Caco-2 (cell line): ENCODE results near the gene MMP28. TPM values are rescaled to one million over a fixed set of nuclear protein-coding genes. Genes with fewer than 3 reads are reported as not detected.

Experiments
- BruUV-seq: library from RNA; stranded (reverse); fragments of 400-500 nt; replicated peaks from 2 replicates; lab custom pipeline; 2021; lab: Mats Ljungman, UMichigan
- CTCF ChIA-PET: fragments of 300-600 bp; sonication (Branson Sonifier 250); formaldehyde crosslinking; loops from one replicate; lab custom pipeline; 2022; ENCODE audit warnings: antibody characterized with exemption; lab: Charles Lee
- POLR2A ChIA-PET: fragments of 300-600 bp; sonication (Branson Sonifier 250); formaldehyde crosslinking; loops from one replicate; lab custom pipeline; 2022; ENCODE audit warnings: antibody characterized with exemption; lab: Charles Lee
- DNase-seq, 2 experiments: peaks; one replicate each; pipeline versions ENCODE4 v3.0.0 to v3.0.0-alpha.2; 2020 to 2022
- H3K27me3 ChIP-seq: replicated peaks from 2 replicates; pipeline ENCODE4 v1.6.0; 2011; ENCODE audit warnings: low read length; ENCODE audit not compliant: control insufficient read depth, insufficient read depth
- H3K36me3 ChIP-seq: 2 replicates; pipeline ENCODE4 v1.5.1; 2011; ENCODE audit warnings: low read length; ENCODE audit not compliant: control insufficient read depth, insufficient read depth
- H3K4me1 ChIP-seq: fragments of 250-450 bp; sonication (Bioruptor Pico); 2 replicates; pipeline ENCODE4 v1.5.1; 2020; ENCODE audit warnings: mild to moderate bottlenecking
- H3K4me3 ChIP-seq: 2 replicates; pipeline ENCODE4 v1.5.1; 2011; ENCODE audit warnings: low read depth, mild to moderate bottlenecking, control low read depth, low read length
- H3K9me3 ChIP-seq: fragments of 250-450 bp; sonication (Bioruptor Pico); 2 replicates; pipeline ENCODE4 v1.5.1; 2020; ENCODE audit warnings: mild to moderate bottlenecking, moderate library complexity
- H3K27ac Mint-ChIP-seq: one replicate; pipeline ENCODE4 v1.8.0; 2022; ENCODE audit warnings: mixed read lengths; ENCODE audit not compliant: unreplicated experiment
- H3K27me3 Mint-ChIP-seq: one replicate; pipeline ENCODE4 v1.8.0; 2022; ENCODE audit warnings: mixed read lengths; ENCODE audit not compliant: insufficient read depth, unreplicated experiment
- H3K36me3 Mint-ChIP-seq: one replicate; pipeline ENCODE4 v1.8.0; 2022; ENCODE audit warnings: mild to moderate bottlenecking, mixed read lengths; ENCODE audit not compliant: insufficient read depth, unreplicated experiment
- H3K4me1 Mint-ChIP-seq: one replicate; pipeline ENCODE4 v1.8.0; 2022; ENCODE audit warnings: low read depth, mixed read lengths; ENCODE audit not compliant: unreplicated experiment
- H3K4me3 Mint-ChIP-seq: one replicate; pipeline ENCODE4 v1.8.0; 2022; ENCODE audit warnings: mild to moderate bottlenecking, moderate library complexity, mixed read lengths; ENCODE audit not compliant: unreplicated experiment
- H3K9me3 Mint-ChIP-seq: one replicate; pipeline ENCODE4 v1.8.0; 2022; ENCODE audit warnings: mixed read lengths; ENCODE audit not compliant: unreplicated experiment
- intact Hi-C: fragments of 100-400 bp; cut with micrococcal nuclease; formaldehyde crosslinking; loops from one replicate; pipeline ENCODE4 v1.10.0; 2022; ENCODE audit not compliant: unreplicated experiment
- total RNA-seq: library from RNA; stranded (reverse); gene quantifications from 2 replicates; pipeline ENCODE4 v1.2.3, GENCODE V29; 2022
- TF ChIP-seq, protein P1 (sequence below), 2 experiments: fragments of 200-600 bp in 1 of 2; IDR thresholded peaks; 1 replicate in 1 of 2; 2 replicates in 1 of 2; pipeline versions ENCODE4 v1.5.1 to v1.8.0; 2011 to 2022; ENCODE audit warnings: antibody characterized with exemption in 1 of 2, control low read depth in 1 of 2, inconsistent platforms in 1 of 2, low read depth in 1 of 2, low read length in 1 of 2, mild to moderate bottlenecking in 1 of 2, moderate library complexity in 1 of 2; ENCODE audit not compliant: insufficient read depth in 1 of 2, severe bottlenecking in 1 of 2, unreplicated experiment in 1 of 2

MMP28 gene
- total RNA-seq, 1 experiment from 2014 or later: not detected

DNA sequence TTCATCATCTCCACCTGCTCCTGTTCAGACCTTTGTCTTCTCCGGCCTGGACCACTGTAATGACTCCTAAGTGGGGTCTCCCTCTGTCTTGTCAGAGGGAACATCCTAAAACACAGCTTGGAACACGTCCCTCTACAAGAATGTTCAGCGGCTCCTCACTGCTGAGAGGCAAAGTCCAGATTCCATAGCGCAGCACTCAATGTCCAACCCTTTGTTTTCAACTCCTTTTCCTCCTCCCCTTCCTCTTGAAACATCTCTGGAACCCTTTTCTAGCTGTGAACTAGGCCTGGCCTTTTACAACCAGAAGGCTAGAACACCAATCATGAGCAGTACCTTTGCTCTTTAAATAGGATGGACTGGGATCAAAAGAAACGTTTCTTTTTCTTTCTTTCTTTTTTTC is 33.8 kb downstream of the MMP28 start:
- no peak for DNase-seq

DNA sequence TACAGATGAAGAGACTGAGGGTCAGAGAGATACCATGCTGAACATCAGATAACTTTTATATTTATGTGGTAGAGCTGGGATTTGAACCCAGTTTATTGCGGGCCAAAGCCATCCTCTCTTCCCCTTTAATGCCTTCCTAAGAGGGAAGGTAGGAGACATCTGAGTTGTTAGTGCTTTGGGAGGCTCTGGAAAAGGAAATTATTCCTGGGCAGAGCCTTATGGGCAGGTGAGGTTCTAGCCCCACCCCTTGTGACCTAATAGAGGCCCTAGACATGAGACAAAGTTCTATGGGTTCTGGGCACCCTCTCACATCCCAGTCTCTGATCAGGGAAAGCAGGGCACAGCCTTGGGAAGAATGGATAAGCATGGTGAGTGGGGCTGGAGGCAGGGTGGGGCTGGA is 34.9 kb downstream of the MMP28 start, which contains the start of gene C17orf50:
Gene C17orf50, plus strand, starts transcription at position 301 of the 400 bp plus-strand sequence. Its CDS starts 55 bp downstream, at position 356.
- Mint-ChIP-seq H3K4me3 (peak within 1 kb of the TSS; percentile 4), H3K27me3 (no peaks in the 10 kb centered on the region), H3K9me3 (peaks cover 6% of the 10 kb centered on the region), H3K36me3 (no peaks in the 10 kb centered on the region), H3K27ac (peak within 1 kb of the TSS; percentile 33), H3K4me1 (peaks cover 9% of the 10 kb centered on the region)
- H3K36me3 ChIP-seq: no peaks in the 10 kb centered on the region
- intact Hi-C loops: no loop called here
- ChIA-PET POLR2A (no interaction called here), CTCF (interaction anchor here (0.6 kb wide), 1 partner anchor 205 kb away, joined by 4 read pairs; no protein-coding TSS in a partner anchor)
- no TSS peak for BruUV-seq
- no peak for DNase-seq
- peaks cover 15% of the 10 kb centered on the region for H3K4me1 ChIP-seq
- no peaks in the 10 kb centered on the region for H3K9me3 ChIP-seq
- TF ChIP-seq, protein P1, sequence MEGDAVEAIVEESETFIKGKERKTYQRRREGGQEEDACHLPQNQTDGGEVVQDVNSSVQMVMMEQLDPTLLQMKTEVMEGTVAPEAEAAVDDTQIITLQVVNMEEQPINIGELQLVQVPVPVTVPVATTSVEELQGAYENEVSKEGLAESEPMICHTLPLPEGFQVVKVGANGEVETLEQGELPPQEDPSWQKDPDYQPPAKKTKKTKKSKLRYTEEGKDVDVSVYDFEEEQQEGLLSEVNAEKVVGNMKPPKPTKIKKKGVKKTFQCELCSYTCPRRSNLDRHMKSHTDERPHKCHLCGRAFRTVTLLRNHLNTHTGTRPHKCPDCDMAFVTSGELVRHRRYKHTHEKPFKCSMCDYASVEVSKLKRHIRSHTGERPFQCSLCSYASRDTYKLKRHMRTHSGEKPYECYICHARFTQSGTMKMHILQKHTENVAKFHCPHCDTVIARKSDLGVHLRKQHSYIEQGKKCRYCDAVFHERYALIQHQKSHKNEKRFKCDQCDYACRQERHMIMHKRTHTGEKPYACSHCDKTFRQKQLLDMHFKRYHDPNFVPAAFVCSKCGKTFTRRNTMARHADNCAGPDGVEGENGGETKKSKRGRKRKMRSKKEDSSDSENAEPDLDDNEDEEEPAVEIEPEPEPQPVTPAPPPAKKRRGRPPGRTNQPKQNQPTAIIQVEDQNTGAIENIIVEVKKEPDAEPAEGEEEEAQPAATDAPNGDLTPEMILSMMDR (IDR thresholded peaks at IDR 0.05; ENCODE audit: insufficient read depth in 1 of 2, low read depth in 1 of 2, low read length in 1 of 2, severe bottlenecking in 1 of 2, unreplicated experiment in 1 of 2): no peak
- no peaks in the 10 kb centered on the region for H3K27me3 ChIP-seq
- no peak within 1 kb of the TSS for H3K4me3 ChIP-seq

More for the DNA sequence above, 33.8 kb downstream of the MMP28 start:
- H3K36me3 ChIP-seq: no peaks in the 10 kb centered on the region
- peak overlapping the region; percentile 33 for H3K27ac Mint-ChIP-seq
- CTCF ChIA-PET: interaction anchor here (0.5 kb wide), 1 partner anchor 149 kb away, joined by 4 read pairs; no protein-coding TSS in a partner anchor
- H3K4me3 Mint-ChIP-seq: peak overlapping the region; percentile 4
- TF ChIP-seq, protein P1 (IDR thresholded peaks at IDR 0.05; ENCODE audit: insufficient read depth in 1 of 2, low read depth in 1 of 2, low read length in 1 of 2, severe bottlenecking in 1 of 2, unreplicated experiment in 1 of 2): no peak
- H3K27me3 Mint-ChIP-seq: no peaks in the 10 kb centered on the region
- H3K36me3 Mint-ChIP-seq: no peaks in the 10 kb centered on the region
- intact Hi-C loops: no loop called here
- H3K4me1 ChIP-seq: peaks cover 15% of the 10 kb centered on the region
- H3K4me3 ChIP-seq: no peak overlapping the region
- peaks cover 9% of the 10 kb centered on the region for H3K4me1 Mint-ChIP-seq
- BruUV-seq: no TSS peak
- H3K27me3 ChIP-seq: no peaks in the 10 kb centered on the region
- POLR2A ChIA-PET: interaction anchor here (0.6 to 1.2 kb wide), 2 partner anchors 47 to 321 kb away, joined by 3 to 4 read pairs; partner anchors contain the start of gene TAF15
- peaks cover 6% of the 10 kb centered on the region for H3K9me3 Mint-ChIP-seq
- H3K9me3 ChIP-seq: no peaks in the 10 kb centered on the region

DNA sequence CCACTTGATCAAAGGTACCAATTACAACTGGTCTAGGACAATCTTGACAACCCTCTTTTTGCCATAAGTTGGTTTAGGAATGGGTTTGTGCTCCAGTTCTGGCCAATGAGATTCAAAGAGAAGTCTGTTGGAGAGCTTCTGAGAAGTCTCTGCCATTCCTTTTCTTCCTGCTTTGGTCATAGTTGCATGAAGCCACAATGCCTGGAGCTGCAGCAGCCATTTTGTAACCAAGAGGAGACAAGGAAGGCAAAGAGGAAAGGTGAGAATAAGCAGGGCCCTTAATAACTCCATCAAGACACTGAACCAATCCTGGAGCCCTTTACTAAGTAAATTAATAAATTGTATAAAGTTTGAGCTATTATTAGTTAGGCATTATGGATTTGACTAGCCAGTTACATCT is 38.2 kb downstream of the MMP28 start:
- Mint-ChIP-seq H3K4me1 (peaks cover 14% of the 10 kb centered on the region), H3K36me3 (no peaks in the 10 kb centered on the region), H3K27me3 (no peaks in the 10 kb centered on the region), H3K4me3 (no peak overlapping the region), H3K9me3 (peaks cover 6% of the 10 kb centered on the region), H3K27ac (no peak overlapping the region)
- BruUV-seq: no TSS peak
- POLR2A ChIA-PET: no interaction called here
- intact Hi-C loops: no loop called here
- no peak for DNase-seq
- Histone ChIP-seq H3K4me1 (peaks cover 9% of the 10 kb centered on the region), H3K36me3 (no peaks in the 10 kb centered on the region), H3K9me3 (no peaks in the 10 kb centered on the region), H3K4me3 (no peak overlapping the region), H3K27me3 (no peaks in the 10 kb centered on the region)
- CTCF ChIA-PET: no interaction called here
- TF ChIP-seq, protein P1 (IDR thresholded peaks at IDR 0.05; ENCODE audit: insufficient read depth in 1 of 2, low read depth in 1 of 2, low read length in 1 of 2, severe bottlenecking in 1 of 2, unreplicated experiment in 1 of 2): no peak
